Measurements from ENCODE around the gene GAS6. TPM values are rescaled to one million over a fixed set of nuclear protein-coding genes. Genes with fewer than 3 reads are reported as not detected.
"Not testable (repeated sequence)": the region's sequence is repeated elsewhere in the genome, so short reads cannot be mapped to it uniquely, and the experiment has no call there.

Gene GAS6
- total RNA-seq, 1 donor from 2014 or later: 210 TPM

GRCh38 chr13:113845723-113846635 is 17.9 kb downstream of the GAS6 start:
- ATAC-seq (no peak), DNase-seq (no peak)
- intact Hi-C loops (cut with micrococcal nuclease): no loop called here

- DNase-seq (no peak), ATAC-seq (no peak)
- intact Hi-C loops (cut with micrococcal nuclease): no loop called here
Observed at GRCh38 chr13:113845055-113845454, 18.8 kb downstream of the GAS6 start.

DNA sequence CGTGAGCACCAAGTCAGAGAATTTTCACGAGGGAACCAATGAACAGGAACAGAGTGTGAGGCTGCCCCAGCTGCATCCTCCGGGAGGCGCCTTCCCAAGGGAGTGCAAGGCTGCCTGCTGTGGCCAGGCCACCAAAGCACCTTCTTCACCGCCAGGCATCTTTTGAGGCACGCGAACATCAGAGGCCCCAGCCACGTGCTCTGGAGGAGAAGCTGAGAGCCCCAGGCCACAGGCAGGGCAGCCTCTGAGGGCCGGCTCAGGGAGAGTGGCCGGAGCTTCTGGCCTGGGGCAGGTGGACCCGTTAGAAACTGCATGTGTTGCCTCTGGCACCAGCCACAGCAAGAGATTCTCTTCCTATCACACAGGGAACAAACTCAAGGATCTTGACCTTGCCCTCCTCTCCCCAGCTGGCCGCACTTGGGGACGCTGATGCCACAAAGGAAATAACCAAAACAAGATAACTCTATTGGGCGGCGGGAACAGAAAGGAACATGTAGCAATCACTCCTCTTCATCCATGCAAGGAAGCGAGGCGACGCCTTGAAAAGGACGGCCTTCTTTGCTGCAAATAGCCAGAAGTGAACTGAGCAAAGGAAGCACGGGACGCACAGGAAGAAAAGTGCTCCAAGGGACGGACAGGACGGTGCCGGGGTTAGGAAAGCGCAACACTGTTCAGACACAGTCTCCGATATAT is 19.9 kb downstream of the GAS6 start:
- no peak for ATAC-seq

DNA sequence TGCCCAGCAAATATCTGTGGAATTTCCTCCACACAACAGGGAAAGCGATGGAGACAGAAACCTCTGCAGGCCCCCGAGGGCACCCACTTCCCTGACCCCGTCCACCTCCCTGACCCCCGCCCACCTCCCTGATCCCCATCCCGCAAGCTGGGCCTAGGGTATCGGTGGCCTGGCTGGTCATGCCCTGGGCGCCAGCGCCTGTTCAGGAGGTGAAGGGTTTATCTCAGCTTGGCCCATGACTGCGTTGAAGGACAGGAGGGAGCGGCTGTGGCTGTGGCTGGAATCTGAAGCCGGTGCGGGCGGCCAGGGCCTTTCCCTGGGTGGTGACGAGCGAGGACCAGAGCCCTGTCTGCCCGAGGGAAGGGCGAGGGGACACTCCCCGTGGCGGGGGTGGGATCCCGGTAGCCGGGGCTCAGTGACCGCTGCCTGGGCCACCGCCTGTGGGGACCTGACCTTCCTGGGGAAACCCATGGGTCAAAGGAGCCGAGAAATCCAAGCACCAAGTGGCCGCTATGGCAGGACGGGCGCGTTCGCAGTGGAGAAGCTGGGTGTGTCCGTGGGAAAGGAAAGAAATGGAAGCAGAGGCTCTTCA is 20.7 kb downstream of the GAS6 start:
- intact Hi-C loops (cut with micrococcal nuclease): no loop called here
- peak; percentile 55 for DNase-seq
- ATAC-seq: peak; percentile 53

More for the DNA sequence above, 19.9 kb downstream of the GAS6 start:
- no peak for DNase-seq
- intact Hi-C loops (cut with micrococcal nuclease): no loop called here

GRCh38 chr13:113842336-113843062 is 21.4 kb downstream of the GAS6 start:
- no peak for ATAC-seq
- intact Hi-C loops (cut with micrococcal nuclease): no loop called here
- no peak for DNase-seq

- intact Hi-C loops (cut with micrococcal nuclease): no loop called here
- ATAC-seq (no peak), DNase-seq (no peak)
Observed at GRCh38 chr13:113841353-113841650, 22.6 kb downstream of the GAS6 start.

GRCh38 chr13:113840541-113841352 is 23.1 kb downstream of the GAS6 start:
- peak; percentile 37 for DNase-seq
- intact Hi-C loops (cut with micrococcal nuclease): no loop called here
- no peak for ATAC-seq

GRCh38 chr13:113839536-113840204 is 24.2 kb downstream of the GAS6 start:
- intact Hi-C loops (cut with micrococcal nuclease): no loop called here
- DNase-seq (peak; percentile 79), ATAC-seq (peak; percentile 31)

GRCh38 chr13:113838711-113839201 is 25.1 kb downstream of the GAS6 start:
- DNase-seq (no peak), ATAC-seq (no peak)
- intact Hi-C loops (cut with micrococcal nuclease): no loop called here

- peak; percentile 95 for ATAC-seq
- DNase-seq: peak; percentile 97
- intact Hi-C loops (cut with micrococcal nuclease): no loop called here
Observed at GRCh38 chr13:113837560-113838355, 26.1 kb downstream of the GAS6 start.

- peak; percentile 80 for DNase-seq
- peak; percentile 81 for ATAC-seq
- intact Hi-C loops (cut with micrococcal nuclease): no loop called here
Observed at GRCh38 chr13:113836768-113837559, 26.9 kb downstream of the GAS6 start.

GRCh38 chr13:113835461-113836270 is 28.2 kb downstream of the GAS6 start:
- ATAC-seq: no peak
- intact Hi-C loops (cut with micrococcal nuclease): no loop called here
- no peak for DNase-seq

DNA sequence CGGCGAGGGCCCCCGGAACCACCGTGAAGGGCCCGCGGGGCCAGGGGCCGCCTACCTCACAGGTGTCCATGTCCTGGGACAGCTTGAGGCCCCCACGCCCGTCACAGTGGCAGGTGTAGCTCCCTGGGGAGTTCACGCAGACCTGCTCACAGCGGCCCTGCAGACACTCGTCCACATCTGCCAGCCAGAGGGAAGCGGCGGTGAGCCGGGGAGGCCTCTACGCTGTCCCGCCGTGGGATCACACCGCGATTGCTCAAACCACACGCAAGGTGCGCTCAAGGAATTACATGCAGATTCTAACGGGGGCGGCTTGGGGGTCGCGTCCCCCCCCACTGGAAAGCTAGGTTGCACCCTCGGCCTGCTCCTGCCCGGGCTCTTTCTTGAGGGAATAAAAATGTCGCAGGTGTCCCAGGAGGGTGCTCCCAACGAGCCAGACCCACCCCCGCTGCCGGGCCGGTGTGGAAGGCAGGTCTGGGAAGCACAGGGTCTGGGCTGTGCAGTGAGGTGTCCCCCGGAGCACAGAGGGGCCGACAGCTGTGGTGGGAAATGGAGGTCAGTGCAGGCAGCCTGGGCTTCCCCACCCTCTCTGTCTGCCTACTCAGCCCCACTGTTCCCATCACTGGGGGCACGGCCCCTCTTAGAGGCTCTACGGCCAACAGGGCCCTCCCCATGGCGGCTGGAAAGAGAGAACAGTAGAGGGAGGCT is 29.2 kb downstream of the GAS6 start:
- intact Hi-C loops (cut with micrococcal nuclease): no loop called here
- peak; percentile 37 for DNase-seq
- no peak for ATAC-seq

GRCh38 chr13:113834006-113834405 is 29.9 kb downstream of the GAS6 start:
- ATAC-seq; DNase-seq; intact Hi-C loops (cut with micrococcal nuclease): not testable (repeated sequence)
